ENCODE results near the gene ADSS1.

Gene ADSS1

GRCh38 chr14:104694475-104694950, 29.5 kb upstream of the ADSS1 start:
- TF ChIP-seq CTCF (IDR thresholded peaks at IDR 0.05; ENCODE audit: insufficient read depth, low read length, missing control alignments), result no peak
- no peak for DNase-seq (ENCODE audit: low read depth, low spot score)
- CTCF ChIA-PET, result interaction anchor here (0.8 to 1.3 kb wide), 2 partner anchors 13 to 15 kb away, joined by 3 to 4 read pairs; no protein-coding TSS in a partner anchor
- POLR2A ChIA-PET, result no interaction called here
- H3K4me3 ChIP-seq (ENCODE audit: low read depth, low read length), result no peak overlapping the region

GRCh38 chr14:104694991-104695659, 28.9 kb upstream of the ADSS1 start:
- POLR2A ChIA-PET, result no interaction called here
- no peak for TF ChIP-seq CTCF (IDR thresholded peaks at IDR 0.05; ENCODE audit: insufficient read depth, low read length, missing control alignments)
- CTCF ChIA-PET, result interaction anchor here (0.8 to 5.2 kb wide), 3 partner anchors 12 to 27 kb away, joined by 3 to 61 read pairs (median 21); no protein-coding TSS in a partner anchor
- H3K4me3 ChIP-seq (ENCODE audit: low read depth, low read length), result no peak overlapping the region
- no peak for DNase-seq (ENCODE audit: low read depth, low spot score)

GRCh38 chr14:104695660-104696000, 28.4 kb upstream of the ADSS1 start:
- H3K4me3 ChIP-seq (ENCODE audit: low read depth, low read length), result no peak overlapping the region
- POLR2A ChIA-PET, result no interaction called here
- no peak for DNase-seq (ENCODE audit: low read depth, low spot score)
- no peak for TF ChIP-seq CTCF (IDR thresholded peaks at IDR 0.05; ENCODE audit: insufficient read depth, low read length, missing control alignments)
- CTCF ChIA-PET, result interaction anchor here (3.1 to 5.2 kb wide), 3 partner anchors 13 to 27 kb away, joined by 13 to 61 read pairs (median 21); no protein-coding TSS in a partner anchor

GRCh38 chr14:104696671-104697316, 27.2 kb upstream of the ADSS1 start:
- CTCF ChIA-PET, result interaction anchor here (0.6 to 5.2 kb wide), 6 partner anchors 12 to 45 kb away, joined by 3 to 61 read pairs (median 10); no protein-coding TSS in a partner anchor
- H3K4me3 ChIP-seq (ENCODE audit: low read depth, low read length), result no peak overlapping the region
- TF ChIP-seq CTCF (IDR thresholded peaks at IDR 0.05; ENCODE audit: insufficient read depth, low read length, missing control alignments), result no peak
- POLR2A ChIA-PET, result interaction anchor here (0.7 to 1.6 kb wide), 3 partner anchors 9 to 49 kb away, joined by 3 to 16 read pairs (median 4); no protein-coding TSS in a partner anchor
- DNase-seq (ENCODE audit: low read depth, low spot score), result no peak

GRCh38 chr14:104697317-104697703, 26.7 kb upstream of the ADSS1 start:
- DNase-seq (ENCODE audit: low read depth, low spot score), result no peak
- CTCF ChIA-PET, result interaction anchor here (0.6 to 5.2 kb wide), 6 partner anchors 11 to 129 kb away, joined by 3 to 61 read pairs (median 10); no protein-coding TSS in a partner anchor
- POLR2A ChIA-PET, result interaction anchor here (0.7 to 1.6 kb wide), 3 partner anchors 9 to 49 kb away, joined by 3 to 16 read pairs (median 4); no protein-coding TSS in a partner anchor
- no peak overlapping the region for H3K4me3 ChIP-seq (ENCODE audit: low read depth, low read length)
- TF ChIP-seq CTCF (IDR thresholded peaks at IDR 0.05; ENCODE audit: insufficient read depth, low read length, missing control alignments), result no peak
